Activated T-helper 2 cell treated with anti-CD3 and anti-CD28 coated beads, Interferon-gamma antibody, Interleukin-2, Interleukin-4, amounts not matched to agents 10 μg/mL and 5 μg/mL and 100 μg/mL, durations not matched to agents 14 hours and 24 hours and 36 hours (primary cell): ENCODE measurements around the gene BMP4. TPM values are rescaled to one million over a fixed set of nuclear protein-coding genes. Genes with fewer than 3 reads are reported as not detected.

Source experiments
- DNase-seq: peaks from one replicate; pipeline ENCODE4 v3.0.0; 2021; ENCODE audit warnings: low spot score
- H3K27ac Mint-ChIP-seq: one replicate; pipeline ENCODE4 v1.8.0; 2021; ENCODE audit warnings: mixed read lengths
- H3K27me3 Mint-ChIP-seq: one replicate; pipeline ENCODE4 v1.8.0; 2021; ENCODE audit warnings: low read depth, mixed read lengths
- H3K36me3 Mint-ChIP-seq: one replicate; pipeline ENCODE4 v1.8.0; 2021; ENCODE audit warnings: low read depth, mixed read lengths
- H3K4me1 Mint-ChIP-seq: one replicate; pipeline ENCODE4 v1.8.0; 2021; ENCODE audit warnings: low read depth, mixed read lengths
- H3K4me3 Mint-ChIP-seq: one replicate; pipeline ENCODE4 v1.8.0; 2021; ENCODE audit warnings: low read depth, mild to moderate bottlenecking, moderate library complexity, mixed read lengths
- H3K9me3 Mint-ChIP-seq: one replicate; pipeline ENCODE4 v1.8.0; 2021; ENCODE audit warnings: mixed read lengths
- intact Hi-C: fragments of 100-400 bp; cut with micrococcal nuclease; formaldehyde crosslinking; loops from one replicate; pipeline ENCODE4 v1.15.1; 2023
- total RNA-seq: library from RNA; stranded (reverse); gene quantifications from 2 replicates; pipeline ENCODE4 v1.2.3, GENCODE V29; 2022

BMP4 gene
- total RNA-seq, 1 donor from 2014 or later: not detected

- H3K4me3 Mint-ChIP-seq: no peak overlapping the region
- H3K27me3 Mint-ChIP-seq: peaks cover 4% of the 10 kb centered on the region
These were observed 29.5 kb downstream of the BMP4 start for GRCh38 chr14:53927171-53927570.

GRCh38 chr14:53925201-53925766, 31.3 kb downstream of the BMP4 start:
- intact Hi-C loops: no loop called here
- DNase-seq: no peak
- H3K27ac Mint-ChIP-seq: no peak overlapping the region
- H3K4me3 Mint-ChIP-seq: no peak overlapping the region
- H3K4me1 Mint-ChIP-seq: no peaks in the 10 kb centered on the region
- no peaks in the 10 kb centered on the region for H3K36me3 Mint-ChIP-seq
- no peaks in the 10 kb centered on the region for H3K9me3 Mint-ChIP-seq
- peaks cover 4% of the 10 kb centered on the region for H3K27me3 Mint-ChIP-seq

More at GRCh38 chr14:53927171-53927570, 29.5 kb downstream of the BMP4 start:
- Mint-ChIP-seq H3K27ac (no peak overlapping the region), H3K9me3 (no peaks in the 10 kb centered on the region), H3K36me3 (no peaks in the 10 kb centered on the region), H3K4me1 (no peaks in the 10 kb centered on the region)
- intact Hi-C loops: no loop called here
- no peak for DNase-seq

GRCh38 chr14:53924753-53925152, 31.9 kb downstream of the BMP4 start:
- DNase-seq: no peak
- H3K36me3 Mint-ChIP-seq: no peaks in the 10 kb centered on the region
- H3K4me1 Mint-ChIP-seq: no peaks in the 10 kb centered on the region
- H3K27ac Mint-ChIP-seq: no peak overlapping the region
- H3K9me3 Mint-ChIP-seq: no peaks in the 10 kb centered on the region
- no peak overlapping the region for H3K4me3 Mint-ChIP-seq
- H3K27me3 Mint-ChIP-seq: peaks cover 2% of the 10 kb centered on the region
- intact Hi-C loops: no loop called here

- no peaks in the 10 kb centered on the region for H3K4me1 Mint-ChIP-seq
- no peak overlapping the region for H3K4me3 Mint-ChIP-seq
- H3K27me3 Mint-ChIP-seq: no peaks in the 10 kb centered on the region
- H3K27ac Mint-ChIP-seq: no peak overlapping the region
- H3K36me3 Mint-ChIP-seq: no peaks in the 10 kb centered on the region
- intact Hi-C loops: no loop called here
- no peak for DNase-seq
- no peaks in the 10 kb centered on the region for H3K9me3 Mint-ChIP-seq
These were observed 35.6 kb downstream of the BMP4 start for GRCh38 chr14:53921027-53921426.

GRCh38 chr14:53916239-53916638, 40.4 kb downstream of the BMP4 start:
- Mint-ChIP-seq H3K4me1 (no peaks in the 10 kb centered on the region), H3K27ac (no peak overlapping the region), H3K9me3 (peaks cover 6% of the 10 kb centered on the region), H3K4me3 (no peak overlapping the region), H3K27me3 (no peaks in the 10 kb centered on the region), H3K36me3 (no peaks in the 10 kb centered on the region)
- intact Hi-C loops: no loop called here
- no peak for DNase-seq

- Mint-ChIP-seq H3K4me3 (no peak overlapping the region), H3K9me3 (peaks cover 6% of the 10 kb centered on the region)
- DNase-seq: no peak
These were observed 41.1 kb downstream of the BMP4 start for GRCh38 chr14:53915364-53916014.

GRCh38 chr14:53912021-53912420, 44.6 kb downstream of the BMP4 start:
- no peak overlapping the region for H3K27ac Mint-ChIP-seq
- intact Hi-C loops: no loop called here
- no peak overlapping the region for H3K4me3 Mint-ChIP-seq
- H3K4me1 Mint-ChIP-seq: no peaks in the 10 kb centered on the region
- peaks cover 6% of the 10 kb centered on the region for H3K9me3 Mint-ChIP-seq
- no peak for DNase-seq
- H3K36me3 Mint-ChIP-seq: no peaks in the 10 kb centered on the region
- no peaks in the 10 kb centered on the region for H3K27me3 Mint-ChIP-seq

More at GRCh38 chr14:53915364-53916014, 41.1 kb downstream of the BMP4 start:
- no peaks in the 10 kb centered on the region for H3K4me1 Mint-ChIP-seq
- no peaks in the 10 kb centered on the region for H3K27me3 Mint-ChIP-seq
- intact Hi-C loops: no loop called here
- no peaks in the 10 kb centered on the region for H3K36me3 Mint-ChIP-seq
- H3K27ac Mint-ChIP-seq: no peak overlapping the region

- no peak for DNase-seq
- Mint-ChIP-seq H3K4me3 (no peak overlapping the region), H3K4me1 (no peaks in the 10 kb centered on the region), H3K36me3 (no peaks in the 10 kb centered on the region), H3K27ac (no peak overlapping the region), H3K9me3 (peaks cover 4% of the 10 kb centered on the region), H3K27me3 (no peaks in the 10 kb centered on the region)
- intact Hi-C loops: no loop called here
These were observed 48.2 kb downstream of the BMP4 start for GRCh38 chr14:53908416-53908815.

- intact Hi-C loops: no loop called here
- no peak for DNase-seq
- no peak overlapping the region for H3K27ac Mint-ChIP-seq
- no peaks in the 10 kb centered on the region for H3K27me3 Mint-ChIP-seq
- no peaks in the 10 kb centered on the region for H3K36me3 Mint-ChIP-seq
- peaks cover 4% of the 10 kb centered on the region for H3K9me3 Mint-ChIP-seq
- no peaks in the 10 kb centered on the region for H3K4me1 Mint-ChIP-seq
- H3K4me3 Mint-ChIP-seq: no peak overlapping the region
These were observed 54.3 kb downstream of the BMP4 start for GRCh38 chr14:53902307-53902706.

GRCh38 chr14:53900499-53900898, 56.1 kb downstream of the BMP4 start:
- no peaks in the 10 kb centered on the region for H3K36me3 Mint-ChIP-seq
- peaks cover 2% of the 10 kb centered on the region for H3K27me3 Mint-ChIP-seq
- H3K4me3 Mint-ChIP-seq: no peak overlapping the region

More at GRCh38 chr14:53900499-53900898, 56.1 kb downstream of the BMP4 start:
- intact Hi-C loops: no loop called here
- Mint-ChIP-seq H3K27ac (no peak overlapping the region), H3K4me1 (no peaks in the 10 kb centered on the region), H3K9me3 (peaks cover 4% of the 10 kb centered on the region)
- DNase-seq: no peak
